Measurements from ENCODE around the gene KHK.
"Not testable (repeated sequence)": the region's sequence is repeated elsewhere in the genome, so short reads cannot be mapped to it uniquely, and the experiment has no call there.

KHK gene

GRCh38 chr2:27059141-27059820, 27.3 kb upstream of the KHK start:
- no peak for DNase-seq (ENCODE audit: low spot score)

- no peak for DNase-seq (ENCODE audit: low spot score)
Observed at GRCh38 chr2:27060323-27060722, 26.2 kb upstream of the KHK start.

- DNase-seq (ENCODE audit: low spot score), result no peak
Observed at GRCh38 chr2:27065128-27065527, 21.4 kb upstream of the KHK start.

GRCh38 chr2:27067385-27067784, 19.2 kb upstream of the KHK start:
- DNase-seq (ENCODE audit: low spot score), result no peak

GRCh38 chr2:27069436-27069835, 17.1 kb upstream of the KHK start:
- DNase-seq (ENCODE audit: low spot score), result no peak

GRCh38 chr2:27069961-27070618, 16.5 kb upstream of the KHK start:
- DNase-seq (ENCODE audit: low spot score), result no peak

GRCh38 chr2:27070653-27071276, 15.8 kb upstream of the KHK start:
- DNase-seq (ENCODE audit: low spot score), result no peak

- DNase-seq (ENCODE audit: low spot score), result peak; percentile 96
Observed at GRCh38 chr2:27071277-27071989, 15.1 kb upstream of the KHK start, which contains the start of gene OST4. Gene OST4 (minus strand): TSS chr2:27071654.

GRCh38 chr2:27071990-27072830, 14.4 kb upstream of the KHK start:
- no peak for DNase-seq (ENCODE audit: low spot score)

- no peak for DNase-seq (ENCODE audit: low spot score)
Observed at GRCh38 chr2:27072920-27073319, 13.7 kb upstream of the KHK start.

- DNase-seq (ENCODE audit: low spot score), result no peak
Observed at GRCh38 chr2:27073782-27074181, 12.8 kb upstream of the KHK start.

- no peak for DNase-seq (ENCODE audit: low spot score)
Observed at GRCh38 chr2:27074738-27075565, 11.6 kb upstream of the KHK start.

GRCh38 chr2:27075566-27075871, 11.1 kb upstream of the KHK start:
- DNase-seq (ENCODE audit: low spot score), result not testable (repeated sequence)

GRCh38 chr2:27076323-27076722, 10.2 kb upstream of the KHK start:
- DNase-seq (ENCODE audit: low spot score), result no peak

- DNase-seq (ENCODE audit: low spot score), result no peak
Observed at GRCh38 chr2:27077231-27077630, 9.3 kb upstream of the KHK start.

- peak; percentile 72 for DNase-seq (ENCODE audit: low spot score)
Observed at GRCh38 chr2:27078267-27079194, 8.0 kb upstream of the KHK start, which contains the start of gene EMILIN1. Gene EMILIN1 (plus strand): TSS chr2:27078615. CDS start chr2:27079066, 451 bp downstream.

GRCh38 chr2:27079233-27080139, 7.1 kb upstream of the KHK start:
- DNase-seq (ENCODE audit: low spot score), result no peak

- DNase-seq (ENCODE audit: low spot score), result no peak
Observed at GRCh38 chr2:27080140-27080469, 6.5 kb upstream of the KHK start.

GRCh38 chr2:27080603-27080936, 6.0 kb upstream of the KHK start:
- no peak for DNase-seq (ENCODE audit: low spot score)

All from putamen (tissue), 1 donor.